Neural progenitor cell (in vitro differentiated cells): ENCODE measurements around the gene RBMS1. TPM values are rescaled to one million over a fixed set of nuclear protein-coding genes. Genes with fewer than 3 reads are reported as not detected.

Experiments used
- DNase-seq: peaks from one replicate; pipeline ENCODE4 v3.0.0-alpha.2; 2016; ENCODE audit warnings: low spot score
- H2AFZ ChIP-seq: fragments of 200-600 bp; sonication (generic); replicated peaks from 2 replicates; pipeline ENCODE4 v1.6.1; 2016; ENCODE audit warnings: antibody characterized with exemption
- H3F3A ChIP-seq: fragments of 200-600 bp; sonication (generic); 2 replicates; pipeline ENCODE4 v1.6.1; 2016; ENCODE audit warnings: antibody characterized with exemption, low read depth
- H3K27ac ChIP-seq: fragments of 200-600 bp; sonication (generic); 2 replicates; pipeline ENCODE4 v1.5.1; 2016; ENCODE audit warnings: mild to moderate bottlenecking
- H3K27me3 ChIP-seq: fragments of 200-600 bp; sonication (generic); 2 replicates; pipeline ENCODE4 v1.6.1; 2016; ENCODE audit warnings: mild to moderate bottlenecking, moderate library complexity
- H3K36me3 ChIP-seq: fragments of 200-600 bp; sonication (generic); 2 replicates; pipeline ENCODE4 v1.5.1; 2016
- H3K4me1 ChIP-seq: fragments of 200-600 bp; sonication (generic); 2 replicates; pipeline ENCODE4 v1.6.1; 2016; ENCODE audit warnings: mixed run types
- H3K4me2 ChIP-seq: fragments of 200-600 bp; sonication (generic); 2 replicates; pipeline ENCODE4 v1.6.1; 2016
- H3K4me3 ChIP-seq: fragments of 200-600 bp; sonication (generic); 2 replicates; pipeline ENCODE4 v1.5.1; 2016
- H3K79me2 ChIP-seq: fragments of 200-600 bp; sonication (generic); 2 replicates; pipeline ENCODE4 v1.6.1; 2016; ENCODE audit warnings: low read depth
- H3K9ac ChIP-seq: fragments of 200-600 bp; sonication (generic); 2 replicates; pipeline ENCODE4 v1.6.1; 2016
- H3K9me3 ChIP-seq: fragments of 200-600 bp; sonication (generic); 2 replicates; pipeline ENCODE4 v1.5.1; 2016; ENCODE audit warnings: low read depth
- H4K20me1 ChIP-seq: fragments of 200-600 bp; sonication (generic); 2 replicates; pipeline ENCODE4 v1.6.1; 2016; ENCODE audit warnings: low read depth
- H3K27ac Mint-ChIP-seq: 3 replicates; pipeline ENCODE4 v1.8.0; 2021; ENCODE audit warnings: mixed read lengths
- H3K27me3 Mint-ChIP-seq: 2 replicates; pipeline ENCODE4 v1.8.0; 2022; ENCODE audit warnings: low read depth, mild to moderate bottlenecking, inconsistent platforms, moderate library complexity, mixed read lengths; ENCODE audit not compliant: insufficient read depth
- H3K36me3 Mint-ChIP-seq: 3 replicates; pipeline ENCODE4 v1.8.0; 2021; ENCODE audit warnings: mixed read lengths
- H3K4me1 Mint-ChIP-seq: 3 replicates; pipeline ENCODE4 v1.8.0; 2021; ENCODE audit warnings: mixed read lengths
- H3K4me3 Mint-ChIP-seq: 3 replicates; pipeline ENCODE4 v1.8.0; 2021; ENCODE audit warnings: mild to moderate bottlenecking, moderate library complexity, mixed read lengths
- H3K9me3 Mint-ChIP-seq: 3 replicates; pipeline ENCODE4 v1.8.0; 2020; ENCODE audit warnings: mixed read lengths
- CTCF ChIP-seq: fragments of 200-600 bp; sonication (generic); IDR thresholded peaks from 2 replicates; pipeline ENCODE4 v1.5.1; 2017; ENCODE audit warnings: antibody characterized with exemption, mild to moderate bottlenecking
- EZH2 ChIP-seq: fragments of 200-600 bp; sonication (generic); IDR thresholded peaks from 2 replicates; pipeline ENCODE4 v1.6.1; 2017; ENCODE audit warnings: antibody characterized with exemption, mild to moderate bottlenecking, moderate library complexity
- EZH2phosphoT487 ChIP-seq: fragments of 200-600 bp; sonication (generic); IDR thresholded peaks from 2 replicates; pipeline ENCODE4 v1.6.1; 2017; ENCODE audit warnings: antibody characterized with exemption
- total RNA-seq: library from RNA; depleted of rRNA; stranded (reverse); fragments of >200 nt; gene quantifications from 2 replicates; pipeline ENCODE4 v1.2.3, GENCODE V29; 2015; ENCODE audit warnings: low replicate concordance

RBMS1 gene
- total RNA-seq, 1 donor from 2014 or later = 101 TPM

GRCh38 chr2:160379399-160379798 is 114.2 kb downstream of the RBMS1 start:
- DNase-seq = no peak
- Mint-ChIP-seq H3K9me3 (no peaks in the 10 kb centered on the region), H3K4me3 (no peak overlapping the region), H3K4me1 (peaks cover 15% of the 10 kb centered on the region), H3K36me3 (no peaks in the 10 kb centered on the region), H3K27me3 (no peaks in the 10 kb centered on the region), H3K27ac (no peak overlapping the region)
- Histone ChIP-seq H2AFZ (no peak overlapping the region), H3K4me2 (no peak overlapping the region), H3K4me1 (peaks cover 51% of the 10 kb centered on the region), H3K27ac (no peak overlapping the region), H3K27me3 (no peaks in the 10 kb centered on the region), H3K36me3 (no peaks in the 10 kb centered on the region), H3F3A (peaks cover 13% of the 10 kb centered on the region), H3K4me3 (no peak overlapping the region), H4K20me1 (peaks cover 97% of the 10 kb centered on the region), H3K9ac (no peak overlapping the region), H3K9me3 (no peaks in the 10 kb centered on the region), H3K79me2 (peaks cover 100% of the 10 kb centered on the region)
- no peak for TF ChIP-seq EZH2phosphoT487
- no peak for TF ChIP-seq EZH2
- no peak for TF ChIP-seq CTCF

GRCh38 chr2:160377204-160377995 is 116.2 kb downstream of the RBMS1 start:
- H3K27ac Mint-ChIP-seq = no peak overlapping the region

GRCh38 chr2:160376576-160376975 is 117.0 kb downstream of the RBMS1 start:
- peaks cover 100% of the 10 kb centered on the region for H4K20me1 ChIP-seq
- no peaks in the 10 kb centered on the region for H3K9me3 ChIP-seq
- no peak overlapping the region for H2AFZ ChIP-seq
- H3K4me1 ChIP-seq = peaks cover 61% of the 10 kb centered on the region
- H3K36me3 Mint-ChIP-seq = peaks cover 2% of the 10 kb centered on the region
- no peak overlapping the region for H3K4me3 ChIP-seq
- peak; percentile 44 for DNase-seq
- H3K9ac ChIP-seq = no peak overlapping the region
- no peak overlapping the region for H3K27ac ChIP-seq
- H3K4me3 Mint-ChIP-seq = no peak overlapping the region
- no peak overlapping the region for H3K4me2 ChIP-seq
- no peaks in the 10 kb centered on the region for H3K27me3 Mint-ChIP-seq
- H3F3A ChIP-seq = peaks cover 13% of the 10 kb centered on the region
- peaks cover 100% of the 10 kb centered on the region for H3K79me2 ChIP-seq
- no peaks in the 10 kb centered on the region for H3K27me3 ChIP-seq
- no peaks in the 10 kb centered on the region for H3K9me3 Mint-ChIP-seq
- no peak overlapping the region for H3K27ac Mint-ChIP-seq
- TF ChIP-seq EZH2 (no peak), EZH2phosphoT487 (no peak), CTCF (no peak)
- peaks cover 41% of the 10 kb centered on the region for H3K4me1 Mint-ChIP-seq
- H3K36me3 ChIP-seq = no peaks in the 10 kb centered on the region

More at GRCh38 chr2:160377204-160377995, 116.2 kb downstream of the RBMS1 start:
- no peak overlapping the region for H3K4me2 ChIP-seq
- H3K9ac ChIP-seq = no peak overlapping the region
- no peaks in the 10 kb centered on the region for H3K9me3 ChIP-seq
- H3K4me1 Mint-ChIP-seq = peaks cover 34% of the 10 kb centered on the region
- no peak overlapping the region for H3K4me3 ChIP-seq
- H3K4me1 ChIP-seq = peaks cover 62% of the 10 kb centered on the region
- peaks cover 2% of the 10 kb centered on the region for H3K36me3 Mint-ChIP-seq
- TF ChIP-seq CTCF (peak; percentile 31), EZH2 (no peak)
- peaks cover 13% of the 10 kb centered on the region for H3F3A ChIP-seq
- peaks cover 100% of the 10 kb centered on the region for H4K20me1 ChIP-seq
- no peak overlapping the region for H3K27ac ChIP-seq
- no peaks in the 10 kb centered on the region for H3K9me3 Mint-ChIP-seq
- no peaks in the 10 kb centered on the region for H3K36me3 ChIP-seq
- H3K27me3 ChIP-seq = no peaks in the 10 kb centered on the region
- no peaks in the 10 kb centered on the region for H3K27me3 Mint-ChIP-seq
- no peak overlapping the region for H3K4me3 Mint-ChIP-seq
- peaks cover 100% of the 10 kb centered on the region for H3K79me2 ChIP-seq
- H2AFZ ChIP-seq = no peak overlapping the region
- DNase-seq = no peak
